HG02798 (cell line): ENCODE results near the gene CDH2.

Source experiments
- ATAC-seq: cut with Tn5 transposase; IDR thresholded peaks from one replicate; pipeline ENCODE4 v1.9.1; 2021; ENCODE audit warnings: mild to moderate bottlenecking; ENCODE audit not compliant: unreplicated experiment, poor library complexity

Gene CDH2

DNA sequence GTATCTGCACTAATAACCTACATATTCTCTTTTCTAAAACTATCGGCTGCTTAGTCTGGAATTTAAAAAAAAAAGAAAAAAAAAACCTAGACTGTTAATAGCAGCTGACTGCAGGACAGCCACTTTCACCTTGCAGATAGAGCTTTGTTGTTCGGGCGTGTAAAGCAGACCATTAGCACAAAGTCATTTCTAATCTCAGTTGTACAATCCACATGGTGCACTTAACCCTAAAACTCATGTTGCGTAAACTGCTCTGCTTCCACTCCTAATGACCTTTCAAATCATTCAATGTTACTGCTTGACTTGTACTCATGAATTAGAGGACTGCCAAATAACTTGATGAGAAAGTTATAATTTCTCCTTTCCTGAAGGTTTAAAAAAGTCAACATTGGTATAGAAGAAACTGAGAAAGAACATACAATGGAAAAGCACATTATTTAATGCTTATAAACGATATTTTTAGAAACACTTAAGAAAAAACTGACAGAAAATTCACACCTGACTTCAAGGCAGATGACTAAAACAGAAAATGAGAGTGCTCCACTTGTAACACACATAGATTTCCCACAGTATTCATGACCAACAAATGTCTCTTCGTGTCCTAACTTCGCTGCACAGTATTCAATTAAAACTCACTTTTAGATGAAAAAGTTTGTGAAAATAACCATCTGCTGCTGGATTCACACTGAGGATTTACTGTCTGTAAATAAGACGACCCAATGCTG is 2.6 kb downstream of the CDH2 start:
- no peak for ATAC-seq

DNA sequence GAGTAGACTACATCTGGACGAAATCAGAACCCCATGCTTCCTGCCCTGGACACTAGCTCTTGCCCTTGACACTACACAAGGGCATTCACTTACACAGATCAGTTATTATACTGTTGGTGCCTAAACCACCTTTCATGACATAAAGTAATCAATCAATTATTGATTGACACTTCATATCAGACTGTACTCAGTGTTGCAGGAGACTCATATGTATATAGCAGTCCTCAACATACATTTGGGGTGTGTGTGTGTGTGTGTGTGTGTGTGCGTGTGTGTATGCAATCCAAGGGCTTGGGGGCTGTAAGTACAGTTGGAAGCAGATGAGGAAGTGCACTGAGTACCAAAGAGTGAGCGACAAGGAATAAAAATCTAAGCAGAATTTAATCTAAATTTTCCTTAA is 5.1 kb downstream of the CDH2 start:
- no peak for ATAC-seq

DNA sequence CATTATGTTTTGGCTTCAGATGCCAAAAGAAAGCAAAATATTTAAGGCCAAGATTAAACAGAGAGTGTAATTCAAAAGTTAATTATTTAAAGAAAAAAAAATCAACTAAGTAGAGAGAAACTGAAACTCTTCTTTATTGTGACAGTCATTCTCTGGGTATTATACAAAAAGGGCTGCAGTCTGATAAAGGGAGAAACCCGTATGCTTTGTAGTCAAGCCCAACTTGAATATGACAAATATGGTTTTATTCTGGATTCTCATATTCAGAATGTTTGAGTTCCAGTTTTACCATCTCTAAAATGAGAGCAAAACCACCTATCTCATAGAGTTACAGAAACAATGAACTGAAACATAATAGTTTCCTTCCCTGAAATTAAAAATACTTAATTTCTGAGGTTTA is 8.2 kb downstream of the CDH2 start:
- ATAC-seq: no peak

DNA sequence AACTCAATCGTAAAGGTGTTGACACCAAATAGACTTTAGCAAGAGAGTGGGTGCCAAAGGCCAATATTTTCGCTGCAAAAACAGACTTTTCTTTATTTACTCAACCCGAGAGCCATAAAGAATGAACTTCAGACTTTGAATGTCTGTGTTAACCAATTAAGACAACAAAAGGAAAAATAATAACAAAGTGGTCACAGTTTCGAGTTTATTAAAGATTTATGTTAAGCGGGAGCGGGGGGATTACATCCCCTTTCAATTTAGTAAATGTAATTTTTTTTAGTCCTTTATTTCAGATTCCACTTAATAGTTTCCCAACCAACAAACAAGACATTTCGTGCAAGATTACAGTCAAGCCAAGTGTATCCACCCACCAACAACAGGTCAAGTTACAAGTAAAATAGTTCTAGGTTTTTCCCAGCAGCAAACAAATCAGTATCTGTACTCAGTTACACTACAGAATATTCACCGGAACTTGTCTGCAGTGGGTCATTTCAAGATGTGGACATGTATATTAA is 9.0 kb downstream of the CDH2 start:
- ATAC-seq: no peak

DNA sequence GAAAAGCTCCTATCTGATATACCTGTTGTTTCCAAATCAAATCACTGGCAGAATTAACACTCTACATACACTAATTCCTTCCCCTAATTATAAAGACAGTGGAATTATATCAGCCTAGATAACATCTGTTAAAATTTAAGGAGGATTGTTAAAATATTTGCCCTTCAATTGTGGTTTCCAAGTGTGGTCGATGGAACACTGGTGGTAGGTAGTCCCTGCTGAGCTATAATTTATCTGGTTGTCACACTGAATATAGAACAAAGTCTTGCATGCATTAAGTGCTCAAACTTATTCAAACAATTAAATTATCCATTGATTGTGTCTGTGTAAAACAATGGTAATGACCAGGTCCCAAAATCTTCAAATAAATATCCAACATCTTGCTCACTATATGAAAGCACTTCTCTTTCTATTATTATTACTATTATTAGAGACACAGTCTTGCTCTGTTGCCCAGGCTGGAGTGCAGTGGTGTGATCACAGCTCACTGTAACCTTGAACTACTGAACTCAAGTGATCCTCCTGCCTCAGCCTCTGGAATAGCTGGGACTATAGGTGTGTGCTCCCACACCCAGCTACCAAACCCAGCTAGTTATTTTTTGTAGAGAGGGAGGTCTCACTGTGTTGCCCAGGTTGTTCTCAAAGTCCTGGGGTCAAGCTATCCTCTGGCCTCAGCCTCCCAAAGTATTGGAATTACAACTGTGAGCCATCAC is 12.0 kb downstream of the CDH2 start:
- no peak for ATAC-seq

DNA sequence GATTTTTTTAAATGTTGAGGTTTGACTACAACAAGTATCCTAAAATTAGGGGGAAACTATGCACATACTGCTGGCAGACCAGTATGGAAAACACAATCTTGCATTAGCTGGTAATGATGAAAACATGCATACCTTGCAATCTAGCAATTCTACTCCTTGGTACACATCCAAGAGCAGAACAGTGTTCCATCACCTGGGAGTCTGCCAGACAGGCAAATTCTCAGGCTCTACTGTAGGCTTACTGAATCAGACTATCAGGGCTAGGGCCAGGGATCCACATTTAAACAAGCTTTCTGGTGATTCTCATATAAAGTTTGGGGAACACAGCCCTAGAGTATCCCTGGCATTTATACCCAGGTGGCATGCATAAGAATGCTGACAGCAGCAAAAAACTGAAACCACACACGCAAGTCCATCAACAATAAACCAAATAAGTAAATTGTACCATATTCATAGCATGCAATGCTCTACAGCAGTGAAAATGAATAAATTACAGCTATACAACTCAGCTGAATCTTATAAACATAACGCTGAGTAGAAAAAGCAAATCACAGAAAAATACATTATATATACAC is 13.6 kb downstream of the CDH2 start:
- ATAC-seq: no peak

DNA sequence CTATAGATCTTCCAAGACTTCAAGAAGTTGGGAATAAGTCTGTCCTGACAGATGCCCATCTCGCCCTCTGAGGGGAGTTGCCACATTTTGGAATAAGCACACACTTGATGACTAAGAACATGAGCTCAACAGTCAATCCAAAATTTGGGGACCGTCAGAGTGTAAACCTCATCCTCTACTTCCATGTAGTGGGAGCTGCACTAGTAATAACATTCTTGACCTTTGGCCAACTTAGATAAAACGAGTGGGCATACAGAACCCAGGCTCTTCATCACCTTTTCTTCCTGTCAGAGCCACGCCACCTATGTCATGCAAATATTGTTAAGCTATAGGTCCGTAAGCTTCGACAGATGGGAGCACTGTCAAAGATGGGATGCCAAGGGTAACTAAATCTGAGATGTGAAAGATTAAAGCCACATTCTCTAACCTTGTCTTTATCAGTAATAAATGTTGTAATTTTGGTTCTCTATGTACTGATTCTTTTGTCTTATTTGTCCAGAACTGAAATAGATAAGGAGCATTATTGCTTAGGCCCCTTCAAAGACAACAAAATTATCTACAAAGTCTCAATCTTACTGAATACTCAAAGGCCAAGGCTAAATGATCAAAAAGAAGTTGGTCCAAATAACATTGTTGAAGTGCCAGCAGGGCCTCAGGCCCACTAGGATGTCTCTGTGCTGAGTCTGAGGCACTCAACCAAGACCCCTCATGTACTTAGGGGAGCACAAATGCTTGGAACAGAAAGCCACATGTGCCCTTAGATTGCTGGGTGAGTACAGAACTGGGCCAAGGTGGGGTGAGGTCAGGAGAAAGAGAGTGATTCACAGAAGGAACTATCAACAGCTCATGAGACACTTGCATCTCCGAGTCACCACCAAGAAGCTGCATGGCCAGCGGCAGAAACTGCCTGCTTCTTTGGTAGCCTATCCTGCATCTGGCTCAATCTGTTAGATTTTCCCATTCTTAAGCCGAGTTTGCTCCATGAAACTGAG is 15.0 kb downstream of the CDH2 start:
- no peak for ATAC-seq

DNA sequence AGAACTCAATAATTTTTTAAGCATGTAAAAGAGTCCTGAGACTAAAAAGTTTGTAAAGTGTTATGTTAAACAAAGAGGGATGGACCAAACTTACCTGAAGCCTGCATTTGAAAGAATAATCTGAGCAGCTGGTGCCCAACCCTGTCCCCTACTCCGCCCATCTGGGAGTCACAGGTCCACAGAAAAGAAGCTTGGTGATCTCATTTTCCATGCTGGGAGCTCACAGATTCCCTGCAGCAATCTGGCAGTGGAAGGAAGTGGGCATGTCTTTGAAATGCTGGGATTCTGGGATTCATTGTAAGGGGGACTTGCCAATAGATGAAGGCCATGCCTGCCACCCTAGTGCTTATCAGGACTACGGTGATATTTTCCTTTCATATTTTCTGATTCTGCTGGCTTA is 17.9 kb downstream of the CDH2 start:
- no peak for ATAC-seq

DNA sequence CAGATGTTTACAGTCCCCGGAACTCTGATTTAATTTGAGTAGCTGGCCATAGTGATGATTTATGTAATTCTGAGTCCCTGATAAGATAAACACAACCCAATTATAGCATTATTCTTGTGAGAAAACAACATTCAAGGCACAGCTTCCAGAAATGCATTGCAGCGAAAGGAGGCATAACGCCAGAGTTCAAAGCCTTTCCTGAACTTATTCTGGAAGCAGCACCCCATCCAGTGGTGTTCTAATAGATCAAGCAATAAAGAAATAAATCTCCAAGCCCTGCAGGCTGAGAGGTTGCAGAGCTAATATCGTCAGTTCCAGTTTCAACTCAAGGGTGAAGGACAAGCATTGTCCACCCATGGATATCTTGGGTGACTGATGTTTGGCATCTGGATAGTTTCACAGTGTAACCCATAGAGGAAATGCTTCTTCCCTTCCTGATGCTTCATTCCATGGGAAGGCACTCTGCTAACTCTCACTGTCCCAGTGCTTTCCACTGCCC is 18.8 kb downstream of the CDH2 start:
- no peak for ATAC-seq

DNA sequence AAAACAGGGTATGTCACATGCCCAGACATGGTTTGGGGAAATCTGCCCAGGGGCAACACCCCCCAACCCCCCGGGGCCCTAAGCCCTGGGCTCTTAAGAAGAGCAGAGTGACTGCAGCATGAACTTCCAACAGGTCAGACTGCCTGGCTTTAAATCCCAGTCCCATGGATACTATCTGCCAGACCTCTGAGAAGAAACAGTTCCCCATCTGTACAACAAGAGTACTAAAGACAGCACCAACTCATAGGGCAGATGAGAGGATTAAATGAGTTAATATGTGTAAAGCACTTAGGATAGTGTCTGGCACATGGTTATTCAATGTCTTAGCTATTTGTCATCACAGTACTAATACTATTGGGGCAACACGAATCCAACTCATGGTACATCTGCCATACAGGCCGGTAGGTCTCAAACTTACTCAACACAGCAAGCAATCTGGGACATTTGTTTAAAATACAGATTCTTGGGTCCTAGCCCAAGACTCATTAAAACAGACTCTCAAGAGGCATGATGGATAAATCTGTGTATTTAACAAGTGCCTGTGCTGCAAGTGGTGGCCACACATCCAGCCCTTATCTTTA is 23.4 kb downstream of the CDH2 start:
- ATAC-seq: no peak

DNA sequence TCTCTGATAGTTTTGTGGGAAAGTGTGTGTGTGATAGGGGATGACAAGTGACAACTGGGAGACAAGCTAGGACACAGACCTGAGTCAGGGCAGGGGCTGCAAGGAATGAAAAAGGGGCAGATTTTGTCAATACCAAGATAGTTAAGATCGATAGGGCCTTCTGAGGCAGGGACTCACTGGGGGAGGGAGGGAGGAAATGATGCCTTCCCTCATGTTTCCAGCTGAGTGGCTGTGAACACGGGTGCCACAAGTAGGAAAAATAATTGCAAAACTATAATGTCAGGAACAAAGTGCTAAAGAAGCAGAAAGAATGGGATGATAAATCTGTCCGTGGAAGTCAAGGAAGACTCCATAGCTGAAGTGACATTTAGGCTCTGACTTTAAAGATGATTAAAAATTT is 24.2 kb downstream of the CDH2 start:
- no peak for ATAC-seq

DNA sequence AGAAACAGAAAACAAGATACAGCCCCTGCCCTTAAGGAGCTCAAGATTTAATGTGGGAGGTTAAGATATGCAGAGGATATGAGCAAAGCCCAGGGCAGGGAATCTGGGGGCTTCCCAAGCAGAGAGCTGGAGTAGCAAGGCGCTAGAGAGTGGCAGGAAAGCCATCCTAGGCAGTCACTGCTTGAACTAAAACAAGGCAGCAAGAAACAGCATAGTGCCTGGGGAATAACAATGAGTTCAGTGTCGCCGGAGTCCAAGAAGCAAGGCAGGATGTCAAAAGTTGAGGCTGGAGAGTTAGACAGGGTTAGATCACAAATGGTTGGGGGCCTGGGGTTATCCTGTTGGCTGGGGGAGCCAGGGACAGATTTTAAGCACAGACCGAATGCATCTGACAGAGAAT is 24.6 kb downstream of the CDH2 start:
- no peak for ATAC-seq

DNA sequence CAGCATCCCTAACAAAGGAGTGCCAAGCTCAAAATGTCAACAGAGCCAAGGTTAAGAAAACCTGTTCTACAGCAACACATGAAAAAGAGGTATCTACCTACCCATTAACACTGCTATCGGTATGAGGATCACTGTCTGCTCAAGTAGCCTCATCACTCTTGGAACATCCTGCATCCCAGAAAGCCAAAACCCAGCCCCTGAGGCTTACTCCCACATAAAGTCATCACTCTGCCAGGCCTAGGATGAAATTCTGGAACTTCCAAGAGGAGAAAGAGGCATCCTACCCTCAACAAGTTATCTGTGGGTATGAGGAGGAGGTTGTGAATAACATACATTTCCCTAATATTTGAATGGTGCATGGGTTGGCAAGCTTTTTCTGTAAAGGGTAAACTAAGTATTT is 25.5 kb downstream of the CDH2 start:
- no peak for ATAC-seq

DNA sequence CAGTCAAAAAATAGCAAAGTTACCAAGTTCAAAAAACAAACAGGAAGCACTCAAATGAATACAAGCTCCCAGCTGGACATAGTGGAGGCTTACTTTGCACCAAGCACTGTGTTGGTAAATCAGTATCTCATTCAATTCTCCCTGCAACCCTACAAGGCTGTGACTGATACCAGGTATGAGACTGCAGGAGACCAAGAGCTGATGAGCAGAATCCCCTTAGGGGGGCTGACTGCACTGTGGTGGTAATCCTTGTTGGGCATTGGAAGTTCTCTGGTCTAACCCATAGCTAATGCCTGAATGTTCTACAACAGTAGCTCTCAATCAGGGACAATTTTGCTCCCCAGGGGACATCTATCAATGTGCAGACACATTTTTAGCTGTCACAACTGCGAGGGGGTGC is 26.0 kb downstream of the CDH2 start:
- ATAC-seq: no peak

DNA sequence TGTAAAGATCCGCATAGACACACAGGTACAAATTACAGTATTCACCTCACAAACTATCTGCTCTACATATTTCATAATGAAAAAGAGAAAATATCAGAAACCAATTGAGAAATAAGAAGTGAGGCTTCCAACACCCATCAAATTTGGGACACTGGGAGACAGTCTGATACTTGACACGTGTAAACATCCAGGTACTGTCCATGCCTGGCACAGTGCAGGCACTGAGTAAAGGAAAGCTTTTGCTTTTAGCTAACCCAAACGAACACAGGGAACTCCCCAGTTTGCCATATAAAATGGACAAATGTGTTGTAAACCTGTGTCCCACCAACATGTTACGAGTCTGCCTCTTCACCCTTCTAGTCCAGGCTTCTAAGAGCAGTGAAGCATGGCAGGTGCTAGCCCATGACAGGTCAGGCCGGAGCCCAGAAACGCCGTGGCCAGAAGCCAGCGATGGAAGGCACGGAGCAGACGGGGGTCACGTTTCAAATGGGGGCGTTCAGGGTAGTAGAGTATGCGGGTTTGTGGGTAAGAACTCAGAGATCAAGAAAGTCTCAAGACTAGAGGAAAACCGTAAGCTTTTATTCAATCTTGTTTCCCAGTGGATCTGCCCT is 27.0 kb downstream of the CDH2 start:
- no peak for ATAC-seq

DNA sequence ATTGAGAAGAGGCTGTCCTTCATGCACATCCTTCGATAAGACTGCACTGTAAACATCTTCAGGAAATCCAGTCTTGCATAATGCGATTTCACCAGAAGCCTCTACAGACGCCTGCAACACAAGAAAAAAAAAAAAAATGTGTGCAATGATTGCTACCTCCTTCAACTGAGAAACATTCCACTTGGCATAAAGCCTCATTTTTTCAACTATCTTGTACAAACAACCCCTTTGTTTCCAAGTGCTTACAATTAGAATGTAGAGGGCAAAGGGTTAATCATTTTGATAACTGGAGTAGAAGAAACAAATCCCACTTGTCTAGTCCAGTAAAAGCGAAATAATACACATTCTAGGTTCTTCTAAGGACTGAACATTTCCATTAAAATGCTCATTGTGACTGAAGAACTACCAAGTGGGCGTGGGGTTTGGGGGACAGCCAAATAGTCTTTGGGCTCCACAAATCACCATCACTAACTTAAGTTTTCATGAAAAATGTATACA is 29.2 kb downstream of the CDH2 start:
- no peak for ATAC-seq

DNA sequence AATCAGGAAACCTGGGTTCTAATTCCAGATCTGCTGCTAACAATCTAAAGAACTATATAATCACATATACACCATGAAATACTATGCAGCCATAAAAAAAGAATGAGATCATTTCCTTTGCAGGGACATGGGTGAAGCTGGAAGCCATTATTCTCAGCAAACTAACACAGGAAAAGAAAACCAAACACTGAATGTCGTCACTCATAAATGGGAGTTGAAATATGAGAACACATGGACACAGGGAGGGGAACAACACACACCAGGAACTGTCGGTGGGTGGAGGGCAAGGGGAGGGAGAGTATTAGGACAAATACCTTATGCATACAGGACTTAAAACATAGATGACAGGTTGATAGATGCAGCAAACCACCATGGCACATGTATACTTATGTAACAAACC is 33.2 kb downstream of the CDH2 start:
- ATAC-seq: no peak

DNA sequence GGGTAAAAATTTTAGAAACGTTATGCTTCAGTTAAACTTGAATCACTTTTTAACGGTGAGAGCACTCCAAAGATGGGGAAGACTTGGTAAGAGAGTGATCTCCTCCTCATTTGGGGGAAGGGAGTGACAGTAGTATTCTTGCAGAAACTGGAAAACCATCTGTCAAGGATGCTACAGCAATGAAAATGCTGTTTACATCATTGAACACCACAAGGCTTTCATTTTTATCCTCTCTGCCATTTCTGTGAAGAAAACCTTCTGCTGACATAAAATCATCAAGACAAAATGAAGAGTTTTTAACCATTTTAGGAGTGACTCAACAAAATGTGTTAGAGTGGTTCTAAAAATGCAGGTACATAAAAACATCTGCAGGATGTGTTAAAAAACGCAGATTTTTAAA is 38.1 kb downstream of the CDH2 start:
- no peak for ATAC-seq

DNA sequence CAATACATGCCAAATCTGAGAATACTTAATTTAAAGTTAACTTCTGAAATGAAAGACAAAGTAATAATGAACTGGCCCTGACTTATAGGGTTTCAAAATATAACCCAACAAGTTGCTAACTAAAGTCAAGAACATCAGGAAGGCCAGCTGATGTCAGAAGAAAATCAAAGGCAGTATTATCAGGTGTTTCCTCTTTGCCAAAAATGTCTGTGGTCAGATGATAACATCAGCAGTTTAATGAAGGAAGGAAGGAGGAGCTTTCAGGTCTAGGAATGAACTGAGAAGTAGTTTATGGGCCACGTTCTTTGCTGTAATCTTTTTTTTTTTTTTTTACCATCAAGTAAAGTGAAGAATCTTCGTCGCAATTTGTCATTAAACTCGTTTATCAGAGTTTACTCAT is 40.9 kb downstream of the CDH2 start:
- ATAC-seq: no peak
